CD8-positive, alpha-beta memory T cell (primary cell): ENCODE measurements around the gene SPATS2L. TPM values are rescaled to one million over a fixed set of nuclear protein-coding genes. Genes with fewer than 3 reads are reported as not detected.

Experiments used
- CTCF ChIA-PET: fragments of 350-600 bp; sonication (Branson Sonifier 250); formaldehyde crosslinking; loops from one replicate; lab custom pipeline; 2021; ENCODE audit warnings: antibody characterized with exemption; lab: Charles Lee
- POLR2A ChIA-PET: fragments of 350-600 bp; sonication (Branson Sonifier 250); formaldehyde crosslinking; loops from one replicate; lab custom pipeline; 2021; ENCODE audit warnings: antibody characterized with exemption; lab: Charles Lee
- DNase-seq, 5 donors: peaks; one replicate each; pipeline versions ENCODE4 v3.0.0 to v3.0.0-alpha.2; 2020 to 2022; ENCODE audit warnings: mixed read lengths in 1 of 5
- H3K27ac ChIP-seq: one replicate; pipeline ENCODE4 v1.7.0; 2013; ENCODE audit warnings: low read depth, mild to moderate bottlenecking, low read length, moderate library complexity
- H3K27me3 ChIP-seq: 2 replicates; pipeline ENCODE4 v1.7.0; 2013; ENCODE audit warnings: low read length, mild to moderate bottlenecking; ENCODE audit not compliant: insufficient read depth, poor library complexity, severe bottlenecking
- H3K36me3 ChIP-seq: 2 replicates; pipeline ENCODE4 v1.7.0; 2013; ENCODE audit warnings: mild to moderate bottlenecking, low read length, moderate library complexity; ENCODE audit not compliant: insufficient read depth
- H3K4me1 ChIP-seq: 2 replicates; pipeline ENCODE4 v1.7.0; 2013; ENCODE audit warnings: mild to moderate bottlenecking, low read length, moderate library complexity; ENCODE audit not compliant: insufficient read depth
- H3K4me3 ChIP-seq: 2 replicates; pipeline ENCODE4 v1.7.0; 2013; ENCODE audit warnings: mild to moderate bottlenecking, low read length
- H3K9me3 ChIP-seq: 2 replicates; pipeline ENCODE4 v1.7.0; 2013; ENCODE audit warnings: mild to moderate bottlenecking, low read length
- H3K27ac Mint-ChIP-seq, 8 donors: one replicate each; pipeline ENCODE4 v1.8.0; 2020 to 2021; ENCODE audit warnings: mixed read lengths in 8 of 8, mild to moderate bottlenecking in 6 of 8, inconsistent platforms in 3 of 8, moderate library complexity in 3 of 8
- H3K27me3 Mint-ChIP-seq, 2 donors: one replicate each; pipeline ENCODE4 v1.8.0; 2020 to 2021; ENCODE audit warnings: mixed read lengths in 2 of 2, mild to moderate bottlenecking in 1 of 2, moderate library complexity in 1 of 2
- H3K36me3 Mint-ChIP-seq, 3 donors: one replicate each; pipeline ENCODE4 v1.8.0; 2020 to 2021; ENCODE audit warnings: mixed read lengths in 3 of 3, inconsistent platforms in 1 of 3, mild to moderate bottlenecking in 1 of 3
- H3K4me1 Mint-ChIP-seq, 3 donors: one replicate each; pipeline ENCODE4 v1.8.0; 2020 to 2021; ENCODE audit warnings: mixed read lengths in 3 of 3, inconsistent platforms in 1 of 3, mild to moderate bottlenecking in 1 of 3
- H3K4me3 Mint-ChIP-seq, 7 donors: one replicate each; pipeline ENCODE4 v1.8.0; 2020 to 2021; ENCODE audit warnings: mixed read lengths in 7 of 7, mild to moderate bottlenecking in 6 of 7, moderate library complexity in 4 of 7, inconsistent platforms in 2 of 7
- H3K9me3 Mint-ChIP-seq, 5 donors: one replicate each; pipeline ENCODE4 v1.8.0; 2020 to 2022; ENCODE audit warnings: mixed read lengths in 5 of 5, mild to moderate bottlenecking in 3 of 5, moderate library complexity in 2 of 5, inconsistent platforms in 1 of 5
- polyA plus RNA-seq: library from polyadenylated mRNA; unstranded; fragments of 300-500 nt; fragmentation: Illumina TruSeq; gene quantifications from one replicate; pipeline ENCODE4 v1.2.3, GENCODE V29; 2021
- total RNA-seq, 2 experiments: library from RNA; stranded (reverse); gene quantifications; one replicate each; pipeline ENCODE4 v1.2.3, GENCODE V29; 2021

SPATS2L gene
- total and polyA plus RNA-seq, 3 experiments from 2014 or later: 11.3 to 22.2 (median 21.8) TPM

DNA sequence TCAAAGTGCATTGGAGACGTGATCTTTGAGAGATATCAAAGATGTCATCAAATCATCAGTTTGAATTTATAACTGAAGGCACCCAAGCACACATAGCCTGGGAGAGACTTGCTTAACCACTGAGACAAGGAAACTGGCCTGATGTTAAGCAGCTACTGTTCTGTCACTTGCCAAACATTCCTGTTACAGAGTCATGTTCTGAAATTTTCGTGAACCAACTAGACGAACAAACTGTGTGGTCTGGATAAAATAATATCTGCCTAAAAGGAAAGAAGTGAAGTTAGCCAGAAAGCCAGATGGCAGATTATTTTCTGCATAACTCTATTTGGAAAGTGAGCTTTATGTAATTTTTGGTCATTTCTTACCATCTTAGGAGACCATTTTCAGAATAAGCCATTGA lies 51.4 kb downstream of the SPATS2L start:
- Mint-ChIP-seq H3K4me3 (no peak overlapping the region), H3K27me3 (peaks cover 0 to 1% of the 10 kb centered on the region in 2 donors), H3K36me3 (peaks cover 0 to 1% (median 0%) of the 10 kb centered on the region in 3 donors), H3K27ac (no peak overlapping the region), H3K9me3 (no peaks in the 10 kb centered on the region), H3K4me1 (no peaks in the 10 kb centered on the region)
- ChIA-PET CTCF (no interaction called here), POLR2A (no interaction called here)
- no peak for DNase-seq
- Histone ChIP-seq H3K36me3 (no peaks in the 10 kb centered on the region), H3K27me3 (no peaks in the 10 kb centered on the region), H3K27ac (no peak overlapping the region), H3K9me3 (no peaks in the 10 kb centered on the region), H3K4me3 (no peak overlapping the region), H3K4me1 (no peaks in the 10 kb centered on the region)

DNA sequence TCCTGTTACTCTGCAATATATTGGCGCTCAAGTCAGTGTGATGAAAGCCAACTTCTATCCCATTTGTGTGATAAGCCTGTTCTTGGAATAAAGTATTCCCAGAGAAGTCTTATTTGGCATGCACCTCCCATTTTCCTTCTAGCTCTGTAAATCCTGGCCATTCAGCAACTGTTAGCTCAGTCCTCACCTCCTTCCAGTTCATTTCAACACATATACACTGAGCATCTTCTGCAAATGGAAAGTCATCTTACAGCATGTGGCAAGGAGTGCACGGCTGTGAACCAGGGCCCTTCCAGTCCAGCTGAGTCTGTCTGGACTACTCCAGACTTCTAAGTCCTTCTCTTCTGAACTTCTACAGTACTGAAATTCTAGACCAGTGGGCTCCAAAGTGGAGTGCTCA lies 53.1 kb downstream of the SPATS2L start:
- H3K27ac Mint-ChIP-seq: no peak overlapping the region
- DNase-seq: no peak
- H3K36me3 Mint-ChIP-seq: peaks cover 0 to 1% (median 0%) of the 10 kb centered on the region in 3 donors
- Histone ChIP-seq H3K27me3 (no peaks in the 10 kb centered on the region), H3K36me3 (no peaks in the 10 kb centered on the region), H3K4me3 (no peak overlapping the region), H3K27ac (no peak overlapping the region), H3K9me3 (no peaks in the 10 kb centered on the region), H3K4me1 (no peaks in the 10 kb centered on the region)
- H3K4me3 Mint-ChIP-seq: no peak overlapping the region
- ChIA-PET CTCF (no interaction called here), POLR2A (no interaction called here)
- peaks cover 0 to 1% of the 10 kb centered on the region in 2 donors for H3K27me3 Mint-ChIP-seq
- no peaks in the 10 kb centered on the region for H3K9me3 Mint-ChIP-seq
- no peaks in the 10 kb centered on the region for H3K4me1 Mint-ChIP-seq

DNA sequence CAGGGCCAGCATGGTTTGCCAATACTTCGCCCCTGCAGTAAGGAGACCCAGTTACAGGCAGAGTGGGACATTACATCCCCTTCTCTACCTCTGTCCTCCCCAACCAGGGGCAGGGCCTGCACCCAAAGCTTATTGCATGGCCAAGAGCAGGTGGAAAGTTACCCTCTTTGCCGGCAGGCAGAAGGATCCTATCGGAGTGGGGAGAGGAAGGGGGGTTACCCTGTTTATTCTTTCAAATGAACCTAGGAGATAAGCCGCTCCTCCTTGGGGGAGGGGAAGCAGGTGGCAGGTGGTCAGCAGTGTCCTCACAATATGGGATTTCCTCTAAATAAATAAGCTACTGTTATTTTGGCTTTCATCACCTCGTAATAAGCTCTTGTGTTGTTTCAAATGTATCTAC lies 53.9 kb downstream of the SPATS2L start:
- Mint-ChIP-seq H3K9me3 (no peaks in the 10 kb centered on the region), H3K4me3 (no peak overlapping the region), H3K27ac (no peak overlapping the region), H3K27me3 (peaks cover 0 to 1% of the 10 kb centered on the region in 2 donors), H3K36me3 (peaks cover 0 to 1% (median 0%) of the 10 kb centered on the region in 3 donors), H3K4me1 (no peaks in the 10 kb centered on the region)
- no peak overlapping the region for H3K27ac ChIP-seq
- CTCF ChIA-PET: interaction anchor here (1.2 kb wide), 1 partner anchor 375 kb away, joined by 3 read pairs; no protein-coding TSS in a partner anchor
- no peaks in the 10 kb centered on the region for H3K9me3 ChIP-seq
- no peak overlapping the region for H3K4me3 ChIP-seq
- DNase-seq: no peak
- POLR2A ChIA-PET: no interaction called here
- H3K36me3 ChIP-seq: no peaks in the 10 kb centered on the region
- H3K27me3 ChIP-seq: no peaks in the 10 kb centered on the region
- no peaks in the 10 kb centered on the region for H3K4me1 ChIP-seq

DNA sequence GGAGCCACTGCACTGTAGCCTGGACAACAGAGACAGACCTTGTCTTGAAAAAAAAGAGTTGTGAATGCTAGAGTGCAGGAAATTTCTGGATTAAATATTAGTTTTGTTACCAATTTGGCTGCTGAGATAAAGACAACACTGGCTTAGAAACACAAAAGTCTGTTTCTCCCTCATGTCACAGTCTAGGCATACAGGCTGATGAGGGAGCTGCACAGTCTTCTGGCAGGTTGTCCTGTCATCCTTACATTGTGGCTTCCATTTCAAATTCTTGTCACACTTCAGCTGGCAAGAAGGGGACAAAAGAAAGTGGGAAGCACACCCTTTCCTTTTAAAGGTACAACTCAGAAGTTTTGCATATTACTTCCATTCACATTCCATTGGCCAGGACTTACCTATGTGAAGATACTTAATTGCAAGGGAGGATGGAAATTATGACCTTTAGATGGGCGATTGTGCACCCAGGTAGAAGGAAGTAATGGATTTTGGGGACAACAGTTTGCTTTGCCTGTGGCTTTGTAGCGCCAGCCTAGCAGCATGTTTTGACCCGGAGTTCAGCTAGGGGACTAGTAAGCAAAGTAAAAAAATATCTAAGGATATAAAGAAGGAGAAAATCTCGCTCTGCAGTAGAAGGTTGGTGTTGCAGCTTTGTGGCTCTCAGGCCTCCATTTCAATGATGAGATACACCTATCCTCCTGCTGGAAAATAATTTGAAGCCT lies 55.9 kb downstream of the SPATS2L start:
- H3K27ac ChIP-seq: no peak overlapping the region
- H3K4me1 ChIP-seq: no peaks in the 10 kb centered on the region
- no peaks in the 10 kb centered on the region for H3K36me3 ChIP-seq
- no peak for DNase-seq
- Mint-ChIP-seq H3K36me3 (peaks cover 0 to 1% (median 0%) of the 10 kb centered on the region in 3 donors), H3K27me3 (peaks cover 0 to 3% of the 10 kb centered on the region in 2 donors), H3K4me3 (no peak overlapping the region), H3K27ac (no peak overlapping the region), H3K4me1 (no peaks in the 10 kb centered on the region), H3K9me3 (no peaks in the 10 kb centered on the region)
- ChIA-PET CTCF (interaction anchor here (1.0 kb wide), 1 partner anchor 9 kb away, joined by 3 read pairs; no protein-coding TSS in a partner anchor), POLR2A (no interaction called here)
- no peak overlapping the region for H3K4me3 ChIP-seq
- H3K27me3 ChIP-seq: no peaks in the 10 kb centered on the region
- no peaks in the 10 kb centered on the region for H3K9me3 ChIP-seq

DNA sequence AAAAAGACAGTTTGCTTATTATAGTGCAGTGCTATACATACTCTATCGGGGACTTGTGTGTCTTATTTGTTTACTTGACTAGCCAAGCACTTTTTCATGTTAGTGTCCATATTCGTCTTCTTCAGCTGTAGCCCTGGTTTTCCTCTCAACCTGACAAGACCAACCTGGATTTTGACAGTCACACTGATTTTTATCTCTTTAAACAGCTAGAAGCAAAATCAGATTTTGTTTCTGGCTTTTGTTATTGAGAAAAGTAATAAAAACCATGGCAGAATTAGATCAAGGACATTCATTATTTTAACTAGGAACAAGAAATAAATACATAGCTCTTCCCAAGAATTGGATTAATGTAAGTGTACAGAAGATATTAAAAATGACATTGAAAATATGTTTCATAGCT lies 56.8 kb downstream of the SPATS2L start:
- no peak for DNase-seq
- Mint-ChIP-seq H3K27me3 (peaks cover 0 to 3% of the 10 kb centered on the region in 2 donors), H3K4me1 (no peaks in the 10 kb centered on the region), H3K9me3 (no peaks in the 10 kb centered on the region), H3K27ac (no peak overlapping the region), H3K4me3 (no peak overlapping the region), H3K36me3 (peaks cover 0 to 4% (median 0%) of the 10 kb centered on the region in 3 donors)
- Histone ChIP-seq H3K4me1 (no peaks in the 10 kb centered on the region), H3K27me3 (no peaks in the 10 kb centered on the region), H3K27ac (no peak overlapping the region), H3K4me3 (no peak overlapping the region), H3K36me3 (no peaks in the 10 kb centered on the region), H3K9me3 (no peaks in the 10 kb centered on the region)
- POLR2A ChIA-PET: no interaction called here
- CTCF ChIA-PET: interaction anchor here (0.8 to 1.1 kb wide), 2 partner anchors 9 kb away, joined by 3 read pairs; no protein-coding TSS in a partner anchor

DNA sequence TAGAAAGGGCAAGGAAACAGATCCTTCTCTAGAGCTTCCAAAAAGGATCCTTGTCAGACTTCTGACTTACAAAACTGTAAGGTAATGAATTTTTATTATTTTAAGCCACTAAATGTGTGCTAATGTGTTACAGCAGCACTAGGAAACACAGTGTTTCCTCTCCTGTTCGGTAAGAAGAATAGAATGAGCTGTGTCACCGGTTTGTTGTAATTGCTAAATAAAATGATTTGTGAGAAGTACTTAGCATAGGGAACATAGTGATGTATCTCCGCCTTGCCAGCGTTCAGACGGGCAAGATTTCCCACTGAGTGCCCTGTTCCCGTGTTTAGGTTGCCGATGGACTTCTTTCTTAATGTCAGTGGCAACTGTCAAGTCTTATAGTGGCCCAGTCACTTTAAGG lies 57.6 kb downstream of the SPATS2L start:
- Histone ChIP-seq H3K27ac (no peak overlapping the region), H3K27me3 (no peaks in the 10 kb centered on the region), H3K36me3 (no peaks in the 10 kb centered on the region), H3K9me3 (no peaks in the 10 kb centered on the region), H3K4me1 (no peaks in the 10 kb centered on the region), H3K4me3 (no peak overlapping the region)
- Mint-ChIP-seq H3K9me3 (no peaks in the 10 kb centered on the region), H3K4me3 (no peak overlapping the region), H3K36me3 (peaks cover 0 to 4% (median 0%) of the 10 kb centered on the region in 3 donors), H3K27ac (no peak overlapping the region), H3K4me1 (no peaks in the 10 kb centered on the region), H3K27me3 (peaks cover 0 to 3% of the 10 kb centered on the region in 2 donors)
- POLR2A ChIA-PET: no interaction called here
- DNase-seq: no peak
- CTCF ChIA-PET: interaction anchor here (1.1 kb wide), 1 partner anchor 8 kb away, joined by 3 read pairs; no protein-coding TSS in a partner anchor

DNA sequence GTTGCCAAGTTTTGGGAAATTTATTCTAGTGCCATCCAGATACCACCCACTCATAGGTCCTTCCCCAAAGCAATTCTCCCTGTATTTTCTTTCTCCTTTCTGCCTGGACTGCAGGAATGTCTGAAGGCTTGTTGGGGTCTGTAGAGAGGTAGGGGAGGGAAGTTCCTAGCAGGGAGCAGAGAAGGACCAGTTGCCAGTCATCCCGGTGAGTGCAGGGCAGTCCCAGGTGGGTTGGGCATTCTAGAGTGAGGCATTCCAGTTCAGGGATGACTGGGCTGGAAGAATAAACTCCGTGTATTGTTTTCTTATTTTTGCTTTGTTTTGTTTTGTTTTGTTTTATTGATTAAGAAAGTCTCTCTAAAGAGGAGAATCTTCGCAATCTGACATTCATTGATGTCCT lies 58.1 kb downstream of the SPATS2L start:
- ChIA-PET POLR2A (no interaction called here), CTCF (no interaction called here)
- no peak overlapping the region for H3K27ac ChIP-seq
- peaks cover 0 to 3% of the 10 kb centered on the region in 2 donors for H3K27me3 Mint-ChIP-seq
- H3K27ac Mint-ChIP-seq: no peak overlapping the region
- H3K9me3 ChIP-seq: no peaks in the 10 kb centered on the region
- H3K4me1 Mint-ChIP-seq: no peaks in the 10 kb centered on the region
- H3K36me3 Mint-ChIP-seq: peaks cover 0 to 4% (median 0%) of the 10 kb centered on the region in 3 donors
- no peaks in the 10 kb centered on the region for H3K27me3 ChIP-seq
- H3K36me3 ChIP-seq: no peaks in the 10 kb centered on the region
- no peak overlapping the region for H3K4me3 Mint-ChIP-seq
- H3K9me3 Mint-ChIP-seq: no peaks in the 10 kb centered on the region
- no peak overlapping the region for H3K4me3 ChIP-seq
- H3K4me1 ChIP-seq: no peaks in the 10 kb centered on the region
- DNase-seq: no peak

DNA sequence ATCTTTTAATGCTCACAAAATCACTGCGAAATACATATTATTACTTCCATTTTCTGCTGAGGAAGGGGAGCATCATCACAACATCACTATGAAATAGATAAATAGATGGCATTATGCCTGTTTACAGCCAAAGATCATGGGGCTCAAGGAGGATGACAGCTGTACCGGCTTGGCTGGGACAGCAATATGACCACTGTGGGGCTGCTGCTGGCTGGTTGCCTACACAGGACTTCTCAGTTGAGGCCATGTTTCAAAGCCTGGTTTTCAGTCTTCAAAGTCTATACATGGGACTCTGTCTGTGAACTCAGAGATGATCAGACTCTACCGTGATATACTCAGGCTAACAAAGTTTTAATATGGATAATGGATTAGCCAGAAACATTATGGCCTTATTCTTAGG lies 58.7 kb downstream of the SPATS2L start:
- H3K27ac Mint-ChIP-seq: no peak overlapping the region
- no peaks in the 10 kb centered on the region for H3K9me3 ChIP-seq
- no peaks in the 10 kb centered on the region for H3K27me3 ChIP-seq
- H3K4me1 Mint-ChIP-seq: no peaks in the 10 kb centered on the region
- no peaks in the 10 kb centered on the region for H3K9me3 Mint-ChIP-seq
- peaks cover 0 to 4% (median 0%) of the 10 kb centered on the region in 3 donors for H3K36me3 Mint-ChIP-seq
- H3K4me3 Mint-ChIP-seq: no peak overlapping the region
- no peak overlapping the region for H3K27ac ChIP-seq
- no peaks in the 10 kb centered on the region for H3K4me1 ChIP-seq
- no peak overlapping the region for H3K4me3 ChIP-seq
- no peaks in the 10 kb centered on the region for H3K36me3 ChIP-seq
- CTCF ChIA-PET: interaction anchor here (1.3 kb wide), 1 partner anchor 24 kb away, joined by 3 read pairs; no protein-coding TSS in a partner anchor
- POLR2A ChIA-PET: no interaction called here
- no peak for DNase-seq
- peaks cover 0 to 3% of the 10 kb centered on the region in 2 donors for H3K27me3 Mint-ChIP-seq
